KMS-11 (cell line): ENCODE measurements around the gene ZNF784.

Experiments
- H2AFZ ChIP-seq: fragments of 200-600 bp; sonication (generic); 2 replicates; pipeline ENCODE4 v1.6.1; 2016; ENCODE audit warnings: antibody characterized with exemption, mixed run types, low read depth
- H3K27ac ChIP-seq: fragments of 200-600 bp; sonication (generic); 2 replicates; pipeline ENCODE4 v1.6.1; 2016; ENCODE audit warnings: mild to moderate bottlenecking, mixed run types
- H3K27me3 ChIP-seq: fragments of 200-600 bp; sonication (generic); 2 replicates; pipeline ENCODE4 v1.6.1; 2017; ENCODE audit warnings: mild to moderate bottlenecking, low read depth, mixed run types, moderate library complexity; ENCODE audit not compliant: insufficient read depth
- H3K36me3 ChIP-seq: fragments of 200-600 bp; sonication (generic); 2 replicates; pipeline ENCODE4 v1.6.1; 2017; ENCODE audit warnings: mild to moderate bottlenecking, mixed run types; ENCODE audit not compliant: insufficient read depth
- H3K4me1 ChIP-seq: fragments of 200-600 bp; sonication (generic); 2 replicates; pipeline ENCODE4 v1.6.1; 2016; ENCODE audit warnings: mild to moderate bottlenecking, low read depth, mixed run types; ENCODE audit not compliant: poor library complexity, severe bottlenecking
- H3K4me2 ChIP-seq: fragments of 200-600 bp; sonication (generic); 2 replicates; pipeline ENCODE4 v1.7.0; 2016; ENCODE audit warnings: mild to moderate bottlenecking, mixed run types
- H3K4me3 ChIP-seq: fragments of 200-600 bp; sonication (generic); IDR thresholded peaks from 2 replicates; pipeline ENCODE4 v1.6.1; 2017; ENCODE audit warnings: low read depth, low read length, mixed read lengths; ENCODE audit not compliant: insufficient read depth
- H3K79me2 ChIP-seq: fragments of 200-600 bp; sonication (generic); 2 replicates; pipeline ENCODE4 v1.6.1; 2016; ENCODE audit warnings: low read depth, mixed run types; ENCODE audit not compliant: insufficient read depth
- H3K9ac ChIP-seq: fragments of 200-600 bp; sonication (generic); 2 replicates; pipeline ENCODE4 v1.6.1; 2016; ENCODE audit warnings: mild to moderate bottlenecking, mixed run types
- H4K20me1 ChIP-seq: fragments of 200-600 bp; sonication (generic); 2 replicates; pipeline ENCODE4 v1.6.1; 2016; ENCODE audit warnings: mild to moderate bottlenecking, mixed run types; ENCODE audit not compliant: insufficient read depth
- TF ChIP-seq, protein P1 (sequence below): fragments of 200-600 bp; sonication (generic); conservative IDR thresholded peaks from 2 replicates; pipeline ENCODE4 v1.6.1; 2017; ENCODE audit warnings: low read depth, mild to moderate bottlenecking, antibody characterized with exemption, low read length, moderate library complexity, mixed read lengths

The ZNF784 gene

GRCh38 chr19:55620410-55621204, 3.8 kb downstream of the ZNF784 start:
- H2AFZ ChIP-seq, result no peak overlapping the region
- TF ChIP-seq, protein P1, sequence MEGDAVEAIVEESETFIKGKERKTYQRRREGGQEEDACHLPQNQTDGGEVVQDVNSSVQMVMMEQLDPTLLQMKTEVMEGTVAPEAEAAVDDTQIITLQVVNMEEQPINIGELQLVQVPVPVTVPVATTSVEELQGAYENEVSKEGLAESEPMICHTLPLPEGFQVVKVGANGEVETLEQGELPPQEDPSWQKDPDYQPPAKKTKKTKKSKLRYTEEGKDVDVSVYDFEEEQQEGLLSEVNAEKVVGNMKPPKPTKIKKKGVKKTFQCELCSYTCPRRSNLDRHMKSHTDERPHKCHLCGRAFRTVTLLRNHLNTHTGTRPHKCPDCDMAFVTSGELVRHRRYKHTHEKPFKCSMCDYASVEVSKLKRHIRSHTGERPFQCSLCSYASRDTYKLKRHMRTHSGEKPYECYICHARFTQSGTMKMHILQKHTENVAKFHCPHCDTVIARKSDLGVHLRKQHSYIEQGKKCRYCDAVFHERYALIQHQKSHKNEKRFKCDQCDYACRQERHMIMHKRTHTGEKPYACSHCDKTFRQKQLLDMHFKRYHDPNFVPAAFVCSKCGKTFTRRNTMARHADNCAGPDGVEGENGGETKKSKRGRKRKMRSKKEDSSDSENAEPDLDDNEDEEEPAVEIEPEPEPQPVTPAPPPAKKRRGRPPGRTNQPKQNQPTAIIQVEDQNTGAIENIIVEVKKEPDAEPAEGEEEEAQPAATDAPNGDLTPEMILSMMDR, result no peak
- H3K4me3 ChIP-seq, result no peak overlapping the region
- H3K27ac ChIP-seq, result no peak overlapping the region
- H3K4me2 ChIP-seq, result no peak overlapping the region
- H3K9ac ChIP-seq, result no peak overlapping the region
- no peaks in the 10 kb centered on the region for H4K20me1 ChIP-seq
- no peaks in the 10 kb centered on the region for H3K27me3 ChIP-seq
- no peaks in the 10 kb centered on the region for H3K36me3 ChIP-seq
- H3K4me1 ChIP-seq, result peaks cover 15% of the 10 kb centered on the region
- no peaks in the 10 kb centered on the region for H3K79me2 ChIP-seq

GRCh38 chr19:55619286-55619685, 5.1 kb downstream of the ZNF784 start:
- Histone ChIP-seq H3K9ac (no peak overlapping the region), H3K36me3 (no peaks in the 10 kb centered on the region), H3K27ac (no peak overlapping the region), H2AFZ (no peak overlapping the region), H4K20me1 (no peaks in the 10 kb centered on the region), H3K4me3 (no peak overlapping the region), H3K4me2 (no peak overlapping the region), H3K4me1 (peaks cover 8% of the 10 kb centered on the region), H3K79me2 (no peaks in the 10 kb centered on the region), H3K27me3 (no peaks in the 10 kb centered on the region)
- TF ChIP-seq, protein P1, result no peak

DNA sequence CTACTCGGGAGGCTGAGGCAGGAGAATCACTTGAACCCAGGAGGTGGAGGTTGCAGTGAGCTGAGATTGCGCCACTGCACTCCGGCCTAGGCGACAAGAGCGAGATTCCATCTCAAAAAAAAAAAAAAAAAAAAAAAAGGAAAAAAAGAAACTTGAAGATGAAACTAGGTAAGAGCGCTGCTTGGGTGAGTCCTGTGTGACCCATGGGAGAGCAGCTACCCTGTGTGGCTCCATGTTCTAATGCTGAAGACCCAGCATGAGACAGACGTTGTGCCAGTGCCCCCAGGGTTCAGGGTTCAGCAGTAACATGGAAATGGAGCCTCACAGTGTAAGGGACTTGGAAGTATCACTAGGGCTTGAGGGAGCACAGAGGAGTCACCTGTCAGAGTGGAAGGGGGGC, 5.9 kb downstream of the ZNF784 start:
- Histone ChIP-seq H3K27ac (no peak overlapping the region), H3K79me2 (no peaks in the 10 kb centered on the region), H3K27me3 (no peaks in the 10 kb centered on the region), H3K9ac (no peak overlapping the region), H3K4me2 (no peak overlapping the region), H2AFZ (no peak overlapping the region), H3K4me3 (no peak overlapping the region), H3K36me3 (no peaks in the 10 kb centered on the region), H3K4me1 (peaks cover 3% of the 10 kb centered on the region), H4K20me1 (no peaks in the 10 kb centered on the region)
- TF ChIP-seq, protein P1, result no peak

- H3K36me3 ChIP-seq, result no peaks in the 10 kb centered on the region
- no peak overlapping the region for H2AFZ ChIP-seq
- H3K4me3 ChIP-seq, result no peak overlapping the region
- H4K20me1 ChIP-seq, result no peaks in the 10 kb centered on the region
- TF ChIP-seq, protein P1, result no peak
- no peak overlapping the region for H3K9ac ChIP-seq
- peaks cover 2% of the 10 kb centered on the region for H3K4me1 ChIP-seq
- H3K27me3 ChIP-seq, result no peaks in the 10 kb centered on the region
- H3K27ac ChIP-seq, result no peak overlapping the region
- H3K79me2 ChIP-seq, result no peaks in the 10 kb centered on the region
- no peak overlapping the region for H3K4me2 ChIP-seq
These were observed 6.9 kb downstream of the ZNF784 start for GRCh38 chr19:55617426-55617825.
